Keratinocyte (primary cell): ENCODE measurements around the gene PFDN4. TPM values are rescaled to one million over a fixed set of nuclear protein-coding genes. Genes with fewer than 3 reads are reported as not detected.

Source experiments
- DNase-seq: peaks from one replicate; pipeline ENCODE4 v3.0.0-alpha.2; 2011; ENCODE audit warnings: low read depth, missing footprints, low spot score
- FAIRE-seq: peaks from 2 replicates; lab custom pipeline; 2011; peaks lifted over from hg19 to GRCh38; lab: Jason Lieb, UNC
- H2AFZ ChIP-seq: 2 replicates; pipeline ENCODE4 v1.6.0; 2012; ENCODE audit warnings: low read length, control low read depth, inconsistent platforms; ENCODE audit not compliant: control insufficient read depth
- H3K27ac ChIP-seq: 2 replicates; pipeline ENCODE4 v1.5.1; 2011; ENCODE audit warnings: low read length; ENCODE audit not compliant: control insufficient read depth, insufficient read depth
- H3K27me3 ChIP-seq: 3 replicates; pipeline ENCODE4 v1.6.0; 2011; ENCODE audit warnings: low read length; ENCODE audit not compliant: control insufficient read depth, insufficient read depth; ENCODE audit errors: extremely low read depth
- H3K36me3 ChIP-seq, 2 experiments: 2 replicates in 1 of 2; 3 replicates in 1 of 2; pipeline ENCODE4 v1.5.1; 2011; ENCODE audit warnings: low read length in 2 of 2, mild to moderate bottlenecking in 1 of 2; ENCODE audit not compliant: control insufficient read depth in 2 of 2, insufficient read depth in 2 of 2; ENCODE audit errors: extremely low read depth in 1 of 2
- H3K4me1 ChIP-seq: 3 replicates; pipeline ENCODE4 v1.5.1; 2011; ENCODE audit warnings: low read length; ENCODE audit not compliant: control insufficient read depth, insufficient read depth; ENCODE audit errors: extremely low read depth
- H3K4me2 ChIP-seq: 3 replicates; pipeline ENCODE4 v1.6.0; 2011; ENCODE audit warnings: low read depth, low read length; ENCODE audit not compliant: control insufficient read depth, insufficient read depth; ENCODE audit errors: extremely low read depth
- H3K4me3 ChIP-seq, 3 experiments: fragments of 200-600 bp in 1 of 3; sonication (generic) in 1 of 3; 2 replicates in 2 of 3; 3 replicates in 1 of 3; pipeline ENCODE4 v1.5.1; 2011 to 2016; ENCODE audit warnings: low read length in 3 of 3, mild to moderate bottlenecking in 3 of 3, control low read depth in 2 of 3, inconsistent platforms in 1 of 3, low read depth in 1 of 3, mixed read lengths in 1 of 3, mixed run types in 1 of 3, moderate library complexity in 1 of 3; ENCODE audit not compliant: control insufficient read depth in 2 of 3, insufficient read depth in 2 of 3; ENCODE audit errors: extremely low read depth in 1 of 3
- H3K79me2 ChIP-seq: 2 replicates; pipeline ENCODE4 v1.6.0; 2012; ENCODE audit warnings: low read length; ENCODE audit not compliant: control insufficient read depth, insufficient read depth
- H3K9ac ChIP-seq: 3 replicates; pipeline ENCODE4 v1.6.0; 2011; ENCODE audit warnings: low read length; ENCODE audit not compliant: control insufficient read depth, insufficient read depth; ENCODE audit errors: extremely low read depth
- H3K9me1 ChIP-seq: 3 replicates; pipeline ENCODE4 v1.6.0; 2011; ENCODE audit warnings: low read length; ENCODE audit not compliant: control insufficient read depth, insufficient read depth; ENCODE audit errors: extremely low read depth
- H3K9me3 ChIP-seq: 2 replicates; pipeline ENCODE4 v1.5.1; 2012; ENCODE audit warnings: low read depth, low read length; ENCODE audit not compliant: control insufficient read depth
- H4K20me1 ChIP-seq: 3 replicates; pipeline ENCODE4 v1.6.0; 2011; ENCODE audit warnings: low read length; ENCODE audit not compliant: control insufficient read depth, insufficient read depth; ENCODE audit errors: extremely low read depth
- CTCF ChIP-seq, 3 experiments: IDR thresholded peaks in 1 of 3; conservative IDR thresholded peaks in 1 of 3; optimal IDR thresholded peaks in 1 of 3; 2 replicates in 2 of 3; 3 replicates in 1 of 3; pipeline versions ENCODE3 to v1.5.1; 2011; ENCODE audit warnings: low read length in 3 of 3, mild to moderate bottlenecking in 3 of 3, moderate library complexity in 2 of 3, control low read depth in 1 of 3, inconsistent platforms in 1 of 3; ENCODE audit not compliant: insufficient read depth in 2 of 3; ENCODE audit errors: extremely low read depth in 1 of 3
- EZH2 ChIP-seq: IDR thresholded peaks from one replicate; pipeline ENCODE4 v1.6.1; 2012; ENCODE audit warnings: inconsistent platforms, mild to moderate bottlenecking, low read length, moderate library complexity
- dilution Hi-C: fragments of 300-500 bp; cut with MboI; formaldehyde crosslinking; loops from one replicate; pipeline ENCODE4 v1.7.0; 2020; ENCODE audit warnings: low sequenced_read_pairs; ENCODE audit not compliant: extremely low pct_ligation_motif_present
- polyA plus RNA-seq, 5 experiments: library from polyadenylated mRNA; depleted of rRNA in 3 of 5; stranded (reverse) in 3 of 5; stranded (forward) in 1 of 5; unstranded in 1 of 5; fragments of >200 nt; gene quantifications; 1 replicate in 1 of 5; 2 replicates in 3 of 5; 3 replicates in 1 of 5; pipeline versions ENCODE4 v1.2.1 to v1.2.3, GENCODE V29; 2011 to 2012; ENCODE audit warnings: missing spikeins in 2 of 5, low read depth in 1 of 5, low replicate concordance in 1 of 5

Gene PFDN4
- polyA plus RNA-seq, 1 donor (not counting 4 experiments of a cell fraction or from before 2014, with no cell fraction given) = 65.7 TPM

DNA sequence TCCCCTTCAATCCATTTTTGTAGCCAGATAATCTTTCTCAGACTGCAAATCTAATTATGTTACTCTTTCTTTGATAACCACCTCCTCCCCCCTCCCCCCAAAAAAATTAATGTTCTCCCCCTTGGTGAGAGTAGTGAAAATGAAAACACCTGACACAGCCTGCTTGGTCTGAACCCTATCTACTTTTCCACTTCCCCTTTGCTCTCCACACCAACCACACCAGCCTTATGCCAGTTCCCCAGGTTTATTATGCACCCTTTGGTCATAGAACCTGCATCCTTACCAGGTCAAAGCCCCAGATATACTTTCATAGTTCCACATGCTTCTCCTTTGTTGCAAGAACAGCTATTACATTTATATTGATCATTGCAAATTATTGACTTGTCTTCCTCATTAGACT is 19.4 kb downstream of the PFDN4 start:
- no peak overlapping the region for H3K9ac ChIP-seq
- no peaks in the 10 kb centered on the region for H3K9me3 ChIP-seq
- no peaks in the 10 kb centered on the region for H3K79me2 ChIP-seq
- no peak overlapping the region for H3K27ac ChIP-seq
- TF ChIP-seq CTCF (optimal IDR thresholded peaks at IDR 0.05 in 1 of 3, IDR thresholded peaks at IDR 0.05 in 1 of 3, conservative IDR thresholded peaks at IDR 0.05 in 1 of 3; ENCODE audit: extremely low read depth in 1 of 3, insufficient read depth in 2 of 3, low read length in 3 of 3) (no peak), EZH2 (no peak)
- dilution Hi-C loops = no loop called here
- H3K36me3 ChIP-seq = no peaks in the 10 kb centered on the region
- H3K4me1 ChIP-seq = no peaks in the 10 kb centered on the region
- FAIRE-seq (no peak), DNase-seq (no peak)
- no peak overlapping the region for H3K4me3 ChIP-seq
- H4K20me1 ChIP-seq = no peaks in the 10 kb centered on the region
- H3K27me3 ChIP-seq = no peaks in the 10 kb centered on the region
- no peak overlapping the region for H2AFZ ChIP-seq
- H3K9me1 ChIP-seq = no peaks in the 10 kb centered on the region
- no peak overlapping the region for H3K4me2 ChIP-seq

DNA sequence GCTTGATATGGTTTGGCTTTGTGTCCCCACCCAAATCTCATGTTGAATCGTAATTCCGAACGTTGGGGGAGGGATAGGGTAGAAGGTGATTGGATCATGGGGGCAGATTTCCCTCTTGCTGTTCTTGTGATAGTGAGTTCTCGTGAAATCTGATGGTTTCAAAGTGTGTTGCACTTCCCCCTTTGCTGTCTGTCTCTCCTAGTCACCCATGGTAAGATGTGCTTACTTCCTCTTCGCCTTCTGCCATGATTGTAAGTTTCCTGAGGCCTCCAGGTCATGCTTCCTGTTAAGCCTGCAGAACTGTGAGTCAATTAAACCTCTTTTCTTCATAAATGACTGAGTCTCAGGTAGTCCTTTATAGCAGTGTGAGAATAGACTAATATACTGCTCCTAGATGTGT is 19.9 kb downstream of the PFDN4 start:
- H3K79me2 ChIP-seq = no peaks in the 10 kb centered on the region
- dilution Hi-C loops = no loop called here
- no peak for DNase-seq
- H3K4me2 ChIP-seq = no peak overlapping the region
- no peaks in the 10 kb centered on the region for H3K9me1 ChIP-seq
- FAIRE-seq = no peak
- no peaks in the 10 kb centered on the region for H4K20me1 ChIP-seq
- H3K36me3 ChIP-seq = no peaks in the 10 kb centered on the region
- no peak overlapping the region for H3K4me3 ChIP-seq
- no peaks in the 10 kb centered on the region for H3K4me1 ChIP-seq
- no peak overlapping the region for H2AFZ ChIP-seq
- TF ChIP-seq CTCF (optimal IDR thresholded peaks at IDR 0.05 in 1 of 3, IDR thresholded peaks at IDR 0.05 in 1 of 3, conservative IDR thresholded peaks at IDR 0.05 in 1 of 3; ENCODE audit: extremely low read depth in 1 of 3, insufficient read depth in 2 of 3, low read length in 3 of 3) (no peak), EZH2 (no peak)
- no peak overlapping the region for H3K9ac ChIP-seq
- H3K9me3 ChIP-seq = no peaks in the 10 kb centered on the region
- no peak overlapping the region for H3K27ac ChIP-seq
- no peaks in the 10 kb centered on the region for H3K27me3 ChIP-seq
